IMR-90 (cell line): Measurements from ENCODE around the gene ACKR4.

Experiments used
- CTCF ChIP-seq: conservative IDR thresholded peaks from 2 replicates; pipeline ENCODE4 v1.5.1; 2012; ENCODE audit warnings: mild to moderate bottlenecking, low read depth, low read length, improper control_type of control experiment
- SMC3 ChIP-seq: fragments of 150-350 bp; IDR thresholded peaks from 2 replicates; pipeline ENCODE4 v1.6.1; 2016; ENCODE audit warnings: low read depth, mild to moderate bottlenecking, antibody characterized with exemption, low read length, moderate library complexity
- TF ChIP-seq, protein P1 (sequence below): fragments of 150-350 bp; IDR thresholded peaks from 2 replicates; pipeline ENCODE4 v1.6.1; 2016; ENCODE audit warnings: low read depth, mild to moderate bottlenecking, low read length, moderate library complexity, borderline replicate concordance

DNA sequence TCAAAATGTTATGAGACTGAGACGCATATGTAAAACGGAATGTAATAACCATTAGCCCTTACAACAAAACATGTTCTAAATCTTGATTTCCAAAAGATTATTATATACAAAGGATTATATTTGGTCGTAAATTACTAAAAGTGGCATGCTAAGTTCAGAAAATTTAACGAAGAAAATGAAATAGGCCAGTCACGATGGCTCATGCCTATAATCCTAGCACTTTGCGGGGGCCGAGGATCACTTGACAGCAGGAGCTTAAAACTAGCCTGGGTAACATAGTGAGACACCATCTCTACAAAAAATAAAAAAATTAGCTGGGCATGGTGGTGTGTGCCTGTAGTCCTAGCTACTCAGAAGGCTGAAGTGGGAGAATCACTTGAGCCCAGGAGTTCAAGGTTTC is 33.5 kb downstream of the ACKR4 start:
- TF ChIP-seq CTCF, result no peak
- TF ChIP-seq, protein P1, sequence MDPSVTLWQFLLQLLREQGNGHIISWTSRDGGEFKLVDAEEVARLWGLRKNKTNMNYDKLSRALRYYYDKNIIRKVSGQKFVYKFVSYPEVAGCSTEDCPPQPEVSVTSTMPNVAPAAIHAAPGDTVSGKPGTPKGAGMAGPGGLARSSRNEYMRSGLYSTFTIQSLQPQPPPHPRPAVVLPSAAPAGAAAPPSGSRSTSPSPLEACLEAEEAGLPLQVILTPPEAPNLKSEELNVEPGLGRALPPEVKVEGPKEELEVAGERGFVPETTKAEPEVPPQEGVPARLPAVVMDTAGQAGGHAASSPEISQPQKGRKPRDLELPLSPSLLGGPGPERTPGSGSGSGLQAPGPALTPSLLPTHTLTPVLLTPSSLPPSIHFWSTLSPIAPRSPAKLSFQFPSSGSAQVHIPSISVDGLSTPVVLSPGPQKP, result no peak
- no peak for TF ChIP-seq SMC3
